CD4-positive, alpha-beta T cell treated with Interleukin-15 for 4 hours (primary cell): ENCODE data around the gene RCSD1.
A peak's percentile ranks its signal among the peaks of the same experiment; 100 is the strongest.
"Not testable (repeated sequence)": the region's sequence is repeated elsewhere in the genome, so short reads cannot be mapped to it uniquely, and the experiment has no call there.

Experiments
- DNase-seq: peaks from one replicate; pipeline ENCODE4 v3.0.0-alpha.2; 2020; ENCODE audit warnings: low spot score

RCSD1 gene, protein sequence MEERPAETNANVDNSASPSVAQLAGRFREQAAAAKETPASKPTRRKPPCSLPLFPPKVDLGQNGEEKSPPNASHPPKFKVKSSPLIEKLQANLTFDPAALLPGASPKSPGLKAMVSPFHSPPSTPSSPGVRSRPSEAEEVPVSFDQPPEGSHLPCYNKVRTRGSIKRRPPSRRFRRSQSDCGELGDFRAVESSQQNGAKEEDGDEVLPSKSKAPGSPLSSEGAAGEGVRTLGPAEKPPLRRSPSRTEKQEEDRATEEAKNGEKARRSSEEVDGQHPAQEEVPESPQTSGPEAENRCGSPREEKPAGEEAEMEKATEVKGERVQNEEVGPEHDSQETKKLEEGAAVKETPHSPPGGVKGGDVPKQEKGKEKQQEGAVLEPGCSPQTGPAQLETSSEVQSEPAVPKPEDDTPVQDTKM

DNA sequence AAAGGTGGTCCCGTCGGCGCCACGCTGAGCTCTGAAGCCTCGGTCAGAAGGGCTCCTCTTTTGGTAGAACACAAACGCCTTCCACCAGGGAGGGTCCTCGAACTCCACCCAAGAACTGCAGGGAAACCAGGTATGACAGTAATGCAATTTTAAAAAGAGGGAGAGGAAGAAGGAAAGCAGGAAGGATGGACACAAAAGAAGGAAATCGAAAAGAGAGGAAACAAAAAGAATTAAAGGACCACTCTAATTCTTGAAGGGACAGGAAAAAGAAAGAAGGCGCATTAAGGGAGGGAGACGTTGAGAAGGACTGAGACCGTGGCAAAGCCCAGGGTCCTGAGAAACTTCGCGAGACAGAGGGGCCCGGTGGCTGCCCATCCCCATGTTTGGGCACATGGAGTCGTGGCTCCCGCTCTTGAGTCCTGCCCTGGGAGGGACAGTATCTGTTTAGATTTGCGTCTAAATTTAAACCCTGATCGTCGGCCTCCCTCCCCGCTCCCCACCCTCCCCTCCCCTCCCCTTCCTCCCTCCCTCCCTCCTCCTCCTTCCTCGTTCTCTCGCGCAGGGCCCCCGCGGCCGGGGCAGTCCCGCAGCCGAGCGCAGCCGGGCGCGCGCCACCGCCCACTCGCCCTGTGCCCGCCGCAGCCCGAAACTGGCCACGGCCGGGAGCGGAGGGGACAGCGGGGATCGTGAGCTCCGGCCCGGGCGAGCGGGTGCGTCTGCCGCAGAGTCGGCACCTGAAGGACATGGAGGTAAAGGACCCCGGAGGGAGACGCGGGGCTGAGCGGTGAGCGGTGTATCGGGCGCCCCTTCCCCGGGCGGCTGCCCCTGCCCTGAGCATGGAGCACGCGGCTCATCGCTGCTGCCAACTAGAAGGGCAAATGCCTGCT lies at the start of gene RCSD1:
TSS of gene RCSD1 (plus strand) at position 552 of the 887 bp plus-strand sequence. CDS start at position 744, 192 bp downstream.
- no peak for DNase-seq

DNA sequence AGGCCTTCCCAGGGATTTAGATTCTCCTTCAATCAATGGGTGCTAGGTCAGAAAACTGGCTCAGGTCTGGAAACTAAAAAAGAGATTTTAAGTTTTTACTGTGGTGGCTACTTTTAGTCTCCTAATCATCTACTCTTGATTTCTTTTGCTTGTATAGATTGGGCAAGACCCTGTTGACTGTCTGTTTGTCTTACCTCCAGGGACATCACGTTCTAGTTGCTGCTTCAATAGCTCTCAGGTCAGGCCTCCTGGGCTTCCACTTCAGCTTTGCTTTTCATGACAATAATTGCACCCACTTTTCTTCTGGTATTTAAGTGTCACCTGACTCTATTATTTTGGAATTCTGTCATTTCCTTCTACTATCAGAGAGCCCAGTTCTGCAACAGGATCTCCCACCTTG lies 48.0 kb upstream of the RCSD1 start:
- DNase-seq, result no peak

DNA sequence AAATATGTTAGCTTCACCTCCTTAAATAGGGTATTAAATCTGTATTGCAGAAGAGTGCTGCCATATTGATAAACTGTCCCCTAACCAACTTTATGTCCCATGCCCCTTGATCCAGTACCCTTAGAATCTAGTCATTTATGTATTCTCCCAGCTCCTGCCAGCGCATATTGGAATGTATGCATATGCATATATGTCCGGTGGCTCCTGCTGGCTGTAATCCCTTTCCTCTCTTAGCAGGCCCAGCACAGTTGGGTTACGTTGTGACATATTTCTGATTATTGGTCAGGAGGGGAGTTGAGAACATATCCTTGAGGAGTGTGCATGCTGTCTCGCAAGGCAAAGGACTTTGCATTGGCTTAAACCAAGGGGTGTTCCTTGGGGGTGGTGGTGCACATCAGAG lies 47.3 kb upstream of the RCSD1 start:
- no peak for DNase-seq

DNA sequence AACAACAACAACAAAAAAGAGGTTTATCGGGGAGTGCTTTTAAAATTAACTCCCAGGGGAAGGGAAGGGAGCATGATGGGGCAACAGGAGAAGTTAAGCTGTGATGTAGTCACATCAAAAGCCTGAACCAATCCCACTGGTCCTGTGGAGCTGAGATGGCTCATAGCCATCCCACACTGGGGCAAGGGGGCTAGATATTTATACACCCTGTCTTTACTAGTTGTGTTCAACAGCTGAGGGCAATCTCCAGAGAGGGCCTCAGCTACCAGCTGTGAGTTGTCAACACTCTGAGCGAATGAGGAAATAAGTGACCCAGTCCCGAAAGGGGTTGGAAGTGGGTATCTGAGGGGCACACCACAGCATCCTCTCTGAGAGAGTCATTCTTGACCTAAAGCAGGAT lies 45.5 kb upstream of the RCSD1 start:
- no peak for DNase-seq

DNA sequence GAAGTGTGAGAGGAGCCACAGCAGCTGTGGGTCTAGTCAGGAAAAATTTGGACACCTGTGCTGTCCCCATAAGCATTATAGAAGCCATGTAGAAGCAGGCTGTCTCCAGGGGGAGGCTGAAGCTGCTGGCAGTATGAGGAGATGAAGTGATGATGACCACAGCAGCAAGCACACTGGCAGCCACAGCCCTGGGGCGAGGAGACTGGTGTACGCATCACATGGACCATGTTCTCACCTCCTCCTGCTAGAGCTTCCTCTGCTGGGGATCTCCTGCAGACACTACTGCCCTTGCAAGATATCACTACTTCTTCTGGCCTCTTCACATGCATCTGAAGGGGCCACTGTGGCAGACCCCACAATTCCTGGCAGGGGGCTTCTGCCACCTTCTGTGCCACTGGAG lies 42.7 kb upstream of the RCSD1 start:
- no peak for DNase-seq

DNA sequence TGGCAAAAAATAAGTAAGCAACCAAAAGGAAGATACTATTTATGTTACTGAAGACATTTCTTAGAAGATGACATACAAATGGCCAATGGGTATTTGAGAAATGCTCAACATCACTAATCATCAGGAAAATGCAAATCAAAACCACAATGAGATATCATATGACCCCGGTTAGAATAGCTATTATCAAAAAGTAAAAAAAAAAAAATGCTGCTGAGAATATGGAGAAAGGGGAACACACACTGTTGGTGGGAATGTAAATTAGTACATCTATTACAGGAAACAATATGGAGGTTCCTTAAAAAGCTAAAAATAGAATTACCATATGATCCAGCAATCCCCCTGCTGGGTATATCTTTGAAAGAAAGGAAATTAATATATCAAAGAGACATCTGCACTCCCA lies 42.2 kb upstream of the RCSD1 start:
- DNase-seq, result no peak

DNA sequence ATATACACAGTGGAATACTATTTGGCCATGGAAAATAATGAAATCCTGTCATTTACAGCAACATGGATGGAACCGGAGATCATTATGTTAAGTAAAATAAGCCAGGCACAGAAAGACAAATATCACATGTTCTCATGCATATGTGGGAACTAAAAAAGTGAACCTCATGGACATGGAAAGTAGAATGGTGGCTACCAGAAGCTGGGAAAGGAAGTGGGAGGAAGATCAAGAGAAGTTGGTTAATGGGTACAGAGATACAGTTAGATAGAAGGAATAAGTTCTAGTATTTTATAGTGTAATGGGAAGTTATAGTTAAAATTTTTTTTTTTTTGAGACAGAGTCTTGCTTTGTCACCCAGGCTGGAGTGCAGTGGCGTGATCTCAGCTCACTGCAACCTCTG lies 41.7 kb upstream of the RCSD1 start:
- no peak for DNase-seq

DNA sequence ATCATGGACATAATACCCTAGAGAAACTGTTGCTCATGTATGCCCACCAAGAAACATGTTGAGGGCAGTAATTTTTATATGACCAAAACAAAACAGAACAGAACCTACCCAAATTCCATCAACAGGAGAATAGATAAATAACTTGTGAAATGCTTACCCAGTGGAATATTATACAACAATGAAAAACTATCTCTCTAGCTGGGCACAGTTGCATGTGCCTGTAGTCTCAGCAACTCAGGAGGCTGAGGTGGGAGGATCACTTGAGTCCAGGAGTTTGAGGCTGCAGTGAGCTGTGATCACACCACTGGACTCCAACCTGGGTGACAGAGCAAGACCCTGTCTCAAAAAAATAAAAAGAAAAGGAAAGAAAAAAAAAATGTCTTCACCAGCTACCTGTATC lies 37.6 kb upstream of the RCSD1 start:
- DNase-seq, result no peak

DNA sequence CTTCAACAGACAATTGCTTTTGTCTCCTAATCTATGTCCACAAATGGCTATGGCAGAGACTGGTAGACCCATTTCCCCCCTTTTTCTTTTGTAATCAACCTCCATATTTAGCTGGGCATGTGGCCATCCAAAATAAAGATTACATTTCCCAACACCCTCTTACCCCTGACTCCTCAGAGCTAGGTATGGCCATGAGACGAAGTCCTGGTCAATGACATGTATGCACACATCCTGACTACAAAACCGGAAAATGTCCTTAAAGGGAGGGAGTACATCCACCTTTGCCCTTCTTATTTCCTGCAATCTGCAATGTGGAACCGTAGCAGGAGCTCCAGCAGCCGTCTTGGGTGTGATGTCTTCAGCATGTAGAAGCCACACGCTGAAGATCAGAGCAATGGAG lies 36.2 kb upstream of the RCSD1 start:
- no peak for DNase-seq

DNA sequence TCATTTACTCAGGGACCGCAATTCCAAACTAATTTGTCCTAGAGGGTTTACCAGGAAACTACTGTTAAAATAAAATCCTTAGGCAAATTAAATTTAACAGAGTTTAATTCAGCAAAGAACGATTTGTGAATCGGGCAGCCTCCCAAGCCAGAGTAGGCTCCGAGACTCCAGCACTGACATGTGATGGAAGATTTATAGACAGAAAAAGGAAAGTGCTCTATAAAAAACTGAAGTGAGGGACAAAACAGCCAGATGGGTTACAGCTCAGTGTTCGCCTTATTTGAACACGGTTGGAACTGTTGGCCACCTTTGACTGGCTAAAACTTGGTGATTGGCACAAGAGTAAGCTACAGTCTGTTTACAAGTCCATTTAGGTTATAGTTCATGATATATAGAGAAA lies 35.2 kb upstream of the RCSD1 start:
- no peak for DNase-seq

DNA sequence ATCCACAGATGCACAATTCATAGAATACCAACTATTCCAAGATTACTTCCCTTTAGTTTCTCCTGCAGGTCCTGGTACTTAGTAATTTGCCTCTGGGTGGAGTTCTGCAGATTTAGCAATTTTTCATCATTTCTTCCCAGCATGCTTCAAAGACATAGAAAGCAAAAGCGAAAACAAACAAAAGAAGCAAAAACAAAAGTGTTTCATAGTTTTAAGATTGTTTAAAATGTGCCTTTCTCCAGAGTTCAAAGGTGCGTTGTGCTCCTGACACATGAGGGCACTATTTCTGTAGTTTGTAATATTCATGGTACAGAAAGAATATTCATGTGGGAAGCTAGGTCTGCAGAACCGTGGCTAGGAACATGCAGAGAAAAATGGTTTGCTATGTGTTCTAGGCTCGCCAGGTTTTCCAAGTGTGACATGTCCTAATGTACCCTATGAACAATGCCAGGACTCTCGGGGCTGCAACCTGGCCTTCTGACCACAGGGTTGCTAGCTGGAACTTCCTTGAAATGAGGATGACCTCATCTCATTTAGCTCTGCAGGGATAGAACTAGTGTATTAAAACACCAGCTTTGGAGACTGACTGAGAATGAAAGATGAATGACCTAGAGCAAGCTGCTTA lies 30.0 kb upstream of the RCSD1 start:
- DNase-seq, result peak; percentile 65

DNA sequence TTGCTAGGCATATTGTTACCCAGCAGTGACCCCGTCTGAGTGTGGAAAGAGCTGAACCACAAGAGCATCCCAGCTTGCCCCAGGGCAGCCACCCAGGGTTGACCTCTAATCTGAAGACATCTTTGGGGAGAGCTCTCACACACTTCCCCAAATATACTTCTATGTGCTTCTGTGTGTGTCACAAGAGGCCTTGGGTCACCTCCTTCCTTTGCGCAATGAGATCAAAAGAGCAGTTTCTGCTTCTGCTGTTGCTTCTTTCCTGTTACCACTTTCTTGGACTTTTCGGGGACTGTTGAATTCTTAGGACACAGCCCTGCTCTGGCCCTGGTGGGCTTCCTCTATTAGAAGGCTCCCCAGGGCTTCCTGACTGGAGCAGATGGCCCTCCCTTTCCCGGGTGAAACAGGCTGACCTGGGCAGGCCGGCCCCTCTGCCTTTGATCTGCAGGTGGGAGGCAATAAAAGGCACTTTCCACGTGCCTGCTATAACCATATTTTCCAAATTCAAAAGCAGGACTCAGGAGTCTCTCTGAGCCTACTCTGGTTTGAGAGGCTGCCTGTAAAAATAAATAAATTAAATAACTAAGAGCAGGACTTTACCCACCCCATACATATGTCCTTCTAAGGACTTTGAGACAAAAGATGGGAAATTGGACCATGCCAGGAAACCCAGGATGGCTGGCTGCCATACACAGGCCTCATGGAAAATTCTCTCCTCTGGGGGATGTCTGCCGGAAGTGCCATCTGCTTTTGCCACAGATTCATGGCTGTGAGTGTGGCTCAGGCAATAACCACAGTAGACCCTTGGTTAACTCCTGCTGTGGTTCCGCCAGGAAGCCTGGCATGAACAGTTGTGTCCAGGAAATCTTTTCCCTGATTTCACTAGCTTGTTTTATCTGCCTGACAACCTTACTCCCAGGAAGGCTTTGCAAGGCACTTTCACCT lies 28.3 kb upstream of the RCSD1 start:
- peak; percentile 32 for DNase-seq

DNA sequence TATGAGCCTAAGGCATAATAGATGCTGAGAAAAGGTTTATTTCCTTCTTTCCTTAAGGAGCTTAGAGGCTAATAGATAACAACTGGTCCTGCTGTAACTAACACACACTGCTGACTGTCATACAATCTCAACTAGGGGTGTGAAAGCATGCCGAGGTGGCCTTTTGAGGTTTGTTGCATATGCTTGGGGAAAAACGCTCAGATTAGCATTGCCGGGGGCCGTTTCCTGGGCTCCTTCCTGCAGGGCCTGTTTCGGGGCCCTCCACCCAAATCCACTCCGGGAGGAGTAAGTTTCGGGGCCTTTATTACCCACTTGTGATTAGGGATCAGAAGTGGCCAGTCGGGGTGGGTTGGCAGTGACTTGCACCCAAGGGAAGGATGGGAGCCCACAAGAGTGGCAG lies 27.2 kb upstream of the RCSD1 start:
- no peak for DNase-seq

DNA sequence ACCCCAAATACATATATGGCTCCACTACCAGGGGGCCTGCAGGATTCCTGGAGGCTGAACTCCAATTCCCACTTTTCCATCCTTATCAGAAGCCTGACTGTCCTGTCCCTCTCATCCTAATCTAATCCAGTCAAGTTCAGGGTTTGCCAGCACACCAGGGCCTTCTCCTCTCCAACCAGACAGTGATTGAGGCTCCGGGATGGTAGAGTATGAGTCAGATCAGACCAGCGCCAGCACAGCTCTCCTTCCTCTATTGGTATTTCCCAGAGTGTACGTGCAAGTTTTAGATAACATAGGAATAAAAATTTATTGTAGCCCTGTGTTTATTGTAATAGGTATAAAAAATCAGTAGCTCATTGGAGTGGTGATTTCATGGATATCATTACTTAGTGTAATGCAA lies 24.5 kb upstream of the RCSD1 start:
- no peak for DNase-seq

DNA sequence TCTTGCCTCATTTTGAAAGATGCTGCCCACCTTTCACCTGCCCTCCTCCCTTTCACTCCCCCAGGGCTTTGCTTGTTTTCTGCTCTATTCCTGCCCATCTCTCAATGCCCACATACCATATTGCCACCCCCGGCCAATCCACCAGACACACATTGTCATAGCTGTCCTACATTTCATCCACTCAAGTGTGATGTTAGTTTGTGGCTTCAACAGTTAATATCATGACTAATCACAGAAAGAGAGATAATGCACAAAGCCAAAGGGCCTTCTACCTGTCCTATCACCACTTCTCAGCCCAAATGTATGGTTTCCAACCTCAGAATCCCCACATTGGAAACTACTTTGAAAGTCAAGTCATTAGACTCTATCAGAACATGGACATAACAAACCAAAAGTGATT lies 18.0 kb upstream of the RCSD1 start:
- DNase-seq, result no peak

DNA sequence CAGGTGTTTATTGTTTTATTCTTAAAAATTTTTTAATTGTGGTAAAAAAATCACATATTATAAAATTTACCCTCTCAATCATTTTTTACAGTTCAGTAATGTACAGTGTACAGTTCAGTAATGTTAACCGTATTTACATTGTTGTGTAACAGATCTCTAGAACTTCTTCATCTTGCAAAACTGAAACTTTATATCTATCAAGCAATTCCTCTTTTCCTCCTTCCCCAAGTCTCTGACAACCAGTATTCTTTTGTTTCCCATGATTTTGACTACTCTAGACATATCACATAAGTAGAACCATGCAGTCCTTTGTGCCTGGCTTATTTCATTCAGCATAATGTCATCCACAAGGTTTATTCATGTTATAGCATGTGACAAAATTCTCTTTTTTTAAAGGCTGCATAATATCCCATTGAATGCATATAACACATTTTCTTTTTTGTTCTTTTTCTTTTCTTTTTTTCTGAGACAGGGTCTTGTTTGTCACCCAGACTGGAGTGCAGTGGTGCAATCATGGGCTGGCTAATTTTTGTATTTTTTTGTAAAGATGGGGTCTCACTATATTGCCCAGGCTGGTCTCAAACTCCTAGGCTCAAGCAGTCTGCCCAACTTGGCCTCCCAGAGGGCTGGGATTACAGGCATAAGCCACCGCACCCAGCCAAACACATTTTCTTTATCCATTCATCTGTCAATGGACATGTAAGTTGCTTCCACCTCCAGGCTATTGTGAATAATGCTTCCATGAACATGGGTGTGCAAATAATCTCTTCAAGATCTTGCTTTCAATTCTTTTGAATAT lies 17.2 kb upstream of the RCSD1 start:
- DNase-seq, result no peak

DNA sequence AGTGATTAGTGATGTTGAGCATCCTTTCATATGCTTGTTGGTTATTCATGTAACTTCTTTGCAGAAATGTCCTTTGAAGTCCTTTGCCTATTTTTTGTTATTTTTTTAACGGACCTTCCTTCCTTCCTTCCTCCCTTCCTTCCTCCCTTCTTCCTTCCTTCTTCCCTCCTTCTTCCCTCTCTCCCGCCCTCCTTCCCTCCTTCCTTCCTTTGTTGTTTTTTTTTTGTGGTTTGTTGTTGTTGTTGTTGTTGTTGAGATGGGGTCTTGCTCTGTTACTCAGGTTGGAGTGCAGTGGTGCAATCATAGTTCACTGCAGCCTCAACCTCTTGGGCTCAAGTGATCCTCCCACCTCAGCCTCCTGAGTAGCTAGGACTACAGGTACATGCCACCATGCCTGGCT lies 16.0 kb upstream of the RCSD1 start:
- not testable (repeated sequence) for DNase-seq

DNA sequence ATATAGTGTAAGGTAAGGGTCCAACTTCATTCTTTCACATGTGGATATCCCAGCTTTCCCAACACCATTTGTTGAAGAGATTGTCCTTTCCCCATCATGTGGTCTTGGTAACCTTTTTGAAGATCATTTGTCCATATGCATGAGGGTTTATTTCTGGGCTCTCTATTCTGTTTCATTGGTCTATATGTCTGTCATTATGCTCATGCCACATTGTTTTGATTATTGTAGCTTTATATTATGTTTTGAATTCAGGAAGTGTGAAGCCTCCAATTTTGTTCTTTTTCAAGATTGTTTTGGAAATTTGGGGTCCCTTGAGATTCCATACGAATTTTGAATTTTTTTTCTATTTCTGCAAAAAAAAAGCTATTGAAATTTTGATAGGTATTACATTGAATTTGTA lies 15.2 kb upstream of the RCSD1 start:
- no peak for DNase-seq

DNA sequence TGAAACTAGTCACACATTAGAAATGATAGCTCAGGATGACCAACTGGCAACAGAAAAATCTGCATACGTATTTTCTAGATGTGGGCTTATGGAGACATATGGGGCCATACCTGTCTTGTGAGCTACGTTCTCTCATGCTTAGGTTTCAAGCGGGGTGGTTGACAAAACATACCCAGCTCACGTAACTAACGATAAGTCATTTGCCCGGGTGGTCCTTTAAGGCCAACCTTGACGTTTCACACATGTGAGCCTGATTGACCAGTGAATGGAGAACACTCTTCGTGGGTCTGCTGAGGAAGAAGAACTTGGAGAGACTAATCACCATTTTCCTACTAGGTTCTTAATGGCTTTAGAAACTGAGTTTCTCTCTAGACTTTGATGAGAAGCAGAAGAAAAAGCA lies 13.5 kb upstream of the RCSD1 start:
- no peak for DNase-seq

DNA sequence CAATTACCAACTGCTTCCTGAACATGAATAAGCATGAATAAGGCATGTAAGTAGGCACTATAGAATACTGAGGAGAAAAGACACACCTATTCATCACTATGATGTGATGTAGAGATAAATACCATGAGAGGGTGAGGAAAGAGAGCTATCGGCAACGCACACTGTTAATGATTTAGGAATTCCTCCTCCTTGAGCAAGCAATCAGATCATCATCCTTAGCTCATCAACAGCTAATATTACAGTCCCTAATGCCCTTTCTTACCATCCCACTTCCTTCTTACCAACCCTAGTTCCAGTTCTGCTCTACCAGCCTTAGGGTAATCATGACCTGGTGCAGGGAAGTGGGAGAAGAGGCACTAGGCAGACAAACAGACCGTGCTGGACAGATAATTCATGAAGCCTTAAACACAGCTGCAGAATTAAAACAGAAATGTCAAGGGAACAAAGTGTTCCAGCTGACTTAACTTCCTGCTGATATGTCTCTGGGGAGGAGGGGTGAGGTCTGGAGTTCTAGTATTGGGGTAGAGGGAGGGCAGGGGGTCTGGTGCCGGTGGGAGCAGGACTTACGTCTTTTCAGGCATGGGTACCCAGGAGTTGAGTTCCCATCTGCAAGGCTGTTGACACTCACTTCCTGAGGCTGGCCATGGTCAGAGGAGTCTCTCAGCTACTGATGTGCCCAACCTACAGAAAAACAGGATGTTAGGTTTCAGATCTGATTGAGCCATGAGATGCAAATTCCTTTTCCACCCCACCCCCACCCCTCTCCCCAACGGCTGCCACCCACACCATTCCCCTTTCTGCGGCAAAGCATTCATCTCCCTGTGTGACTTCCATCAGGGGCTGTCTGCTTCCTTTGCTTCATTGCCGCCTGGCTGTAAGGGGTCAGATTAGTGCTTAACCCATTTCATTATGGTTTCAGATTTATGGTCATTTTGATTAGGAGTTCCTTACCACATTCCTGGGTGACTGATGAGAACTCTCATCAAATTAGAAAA lies 12.6 kb upstream of the RCSD1 start:
- no peak for DNase-seq
